GM23248 (cell line): ENCODE measurements around the gene DOC2A.

Source experiments
- EZH2 ChIP-seq: fragments of 200-600 bp; sonication (generic); IDR thresholded peaks from 2 replicates; pipeline ENCODE4 v1.6.1; 2018; ENCODE audit warnings: antibody characterized with exemption, mild to moderate bottlenecking; ENCODE audit not compliant: insufficient read depth, poor library complexity, severe bottlenecking
- EZH2phosphoT487 ChIP-seq: fragments of 200-600 bp; sonication (generic); IDR thresholded peaks from 2 replicates; pipeline ENCODE4 v1.6.1; 2018; ENCODE audit warnings: antibody characterized with exemption, moderate library complexity, mild to moderate bottlenecking, low read depth; ENCODE audit not compliant: insufficient read depth

DNA sequence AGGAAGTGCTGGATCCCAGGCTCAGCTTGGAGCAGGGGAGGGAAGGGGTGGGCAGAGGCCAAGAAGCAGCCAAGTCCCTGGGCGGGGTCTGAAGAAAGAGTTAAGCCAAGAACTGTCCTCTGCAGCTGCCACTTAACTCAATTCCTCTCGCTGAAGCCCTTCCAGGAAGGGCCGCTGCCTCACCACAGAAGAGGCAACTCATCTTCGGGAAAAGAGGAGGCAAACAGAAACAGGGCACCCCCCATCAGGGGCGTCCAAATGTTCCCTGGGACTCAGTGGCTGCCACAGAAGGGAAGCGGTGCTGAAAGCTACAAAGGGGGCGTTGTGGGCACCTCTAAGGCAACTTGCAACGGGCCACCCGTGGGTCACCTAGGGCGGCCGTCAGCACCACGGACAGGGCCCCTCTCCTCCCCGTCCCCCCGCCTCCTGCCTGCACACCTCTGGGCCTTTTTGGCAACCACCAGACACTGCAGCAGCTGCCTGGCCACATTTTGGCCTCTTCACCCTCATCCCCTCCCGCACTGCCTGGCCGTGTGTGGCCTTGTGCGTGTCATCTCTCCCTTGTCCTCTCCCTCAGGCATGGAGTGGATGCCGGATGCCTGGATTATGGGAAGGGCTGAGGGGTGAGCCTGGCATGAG, 17.7 kb upstream of the DOC2A start:
- TF ChIP-seq EZH2 (no peak), EZH2phosphoT487 (no peak)
